Osteoblast (primary cell): Measurements from ENCODE around the gene ZNHIT2. TPM values are rescaled to one million over a fixed set of nuclear protein-coding genes. Genes with fewer than 3 reads are reported as not detected.
A peak's percentile ranks its signal among the peaks of the same experiment; 100 is the strongest.

Experiments used
- DNase-seq: peaks from one replicate; pipeline ENCODE4 v3.0.0; 2011; ENCODE audit warnings: low spot score, mixed read lengths; ENCODE audit not compliant: insufficient read length; ENCODE audit errors: missing footprints
- H2AFZ ChIP-seq: 2 replicates; pipeline ENCODE4 v1.6.0; 2011; ENCODE audit warnings: mild to moderate bottlenecking, low read length
- H3K27ac ChIP-seq: 2 replicates; pipeline ENCODE4 v1.5.1; 2011; ENCODE audit warnings: mild to moderate bottlenecking, low read depth, low read length, moderate library complexity
- H3K27me3 ChIP-seq: 2 replicates; pipeline ENCODE4 v1.6.0; 2012; ENCODE audit warnings: mild to moderate bottlenecking, control low read depth, inconsistent platforms, low read length, moderate library complexity; ENCODE audit not compliant: insufficient read depth
- H3K36me3 ChIP-seq: 2 replicates; pipeline ENCODE4 v1.5.1; 2011; ENCODE audit warnings: mild to moderate bottlenecking, low read length, control low read depth, moderate library complexity; ENCODE audit not compliant: insufficient read depth
- H3K4me1 ChIP-seq: 2 replicates; pipeline ENCODE4 v1.5.1; 2011; ENCODE audit warnings: mild to moderate bottlenecking, low read length, control low read depth, moderate library complexity; ENCODE audit not compliant: insufficient read depth
- H3K4me2 ChIP-seq: 2 replicates; pipeline ENCODE4 v1.6.0; 2011; ENCODE audit warnings: mild to moderate bottlenecking, low read length; ENCODE audit not compliant: insufficient read depth
- H3K4me3 ChIP-seq: fragments of 200-600 bp; sonication (generic); 3 replicates; pipeline ENCODE4 v1.5.1; 2012; ENCODE audit warnings: mild to moderate bottlenecking, low read length, inconsistent platforms; ENCODE audit not compliant: insufficient read depth
- H3K79me2 ChIP-seq: 2 replicates; pipeline ENCODE4 v1.6.0; 2012; ENCODE audit warnings: mild to moderate bottlenecking, low read length, control low read depth, inconsistent platforms; ENCODE audit not compliant: insufficient read depth
- H3K9me3 ChIP-seq: 2 replicates; pipeline ENCODE4 v1.5.1; 2011; ENCODE audit warnings: low read depth, low read length, control low read depth
- H4K20me1 ChIP-seq: 2 replicates; pipeline ENCODE4 v1.6.0; 2012; ENCODE audit warnings: mild to moderate bottlenecking, low read length, control low read depth; ENCODE audit not compliant: insufficient read depth
- total RNA-seq: library from RNA; depleted of rRNA; stranded (reverse); fragments of >200 nt; gene quantifications from 2 replicates; pipeline ENCODE4 v1.2.3, GENCODE V29; 2012
- TF ChIP-seq, protein P1 (sequence below): IDR thresholded peaks from 2 replicates; pipeline ENCODE4 v1.5.1; 2011; ENCODE audit warnings: mild to moderate bottlenecking, low read depth, low read length, moderate library complexity; ENCODE audit errors: extremely low read depth

The ZNHIT2 gene
- total RNA-seq, 1 donor, result 12.3 TPM

- TF ChIP-seq, protein P1, sequence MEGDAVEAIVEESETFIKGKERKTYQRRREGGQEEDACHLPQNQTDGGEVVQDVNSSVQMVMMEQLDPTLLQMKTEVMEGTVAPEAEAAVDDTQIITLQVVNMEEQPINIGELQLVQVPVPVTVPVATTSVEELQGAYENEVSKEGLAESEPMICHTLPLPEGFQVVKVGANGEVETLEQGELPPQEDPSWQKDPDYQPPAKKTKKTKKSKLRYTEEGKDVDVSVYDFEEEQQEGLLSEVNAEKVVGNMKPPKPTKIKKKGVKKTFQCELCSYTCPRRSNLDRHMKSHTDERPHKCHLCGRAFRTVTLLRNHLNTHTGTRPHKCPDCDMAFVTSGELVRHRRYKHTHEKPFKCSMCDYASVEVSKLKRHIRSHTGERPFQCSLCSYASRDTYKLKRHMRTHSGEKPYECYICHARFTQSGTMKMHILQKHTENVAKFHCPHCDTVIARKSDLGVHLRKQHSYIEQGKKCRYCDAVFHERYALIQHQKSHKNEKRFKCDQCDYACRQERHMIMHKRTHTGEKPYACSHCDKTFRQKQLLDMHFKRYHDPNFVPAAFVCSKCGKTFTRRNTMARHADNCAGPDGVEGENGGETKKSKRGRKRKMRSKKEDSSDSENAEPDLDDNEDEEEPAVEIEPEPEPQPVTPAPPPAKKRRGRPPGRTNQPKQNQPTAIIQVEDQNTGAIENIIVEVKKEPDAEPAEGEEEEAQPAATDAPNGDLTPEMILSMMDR, result no peak
- peaks cover 10% of the 10 kb centered on the region for H3K36me3 ChIP-seq
- no peaks in the 10 kb centered on the region for H3K27me3 ChIP-seq
- H3K27ac ChIP-seq, result no peak within 1 kb of the TSS
- H3K4me2 ChIP-seq, result peak within 1 kb of the TSS; percentile 92
- H2AFZ ChIP-seq, result peak within 1 kb of the TSS; percentile 27
- peaks cover 22% of the 10 kb centered on the region for H4K20me1 ChIP-seq
- peak within 1 kb of the TSS; percentile 67 for H3K4me3 ChIP-seq
- peak; percentile 100 for DNase-seq
- peaks cover 23% of the 10 kb centered on the region for H3K4me1 ChIP-seq
- peaks cover 19% of the 10 kb centered on the region for H3K79me2 ChIP-seq
- H3K9me3 ChIP-seq, result no peaks in the 10 kb centered on the region
These were observed 5.6 kb downstream of the ZNHIT2 start, which contains the start of gene TM7SF2 for GRCh38 chr11:65111744-65112545. TM7SF2 (plus strand) TSS chr11:65111872; CDS start chr11:65112016, 144 bp downstream.

GRCh38 chr11:65111159-65111743 lies 6.2 kb downstream of the ZNHIT2 start:
- DNase-seq, result no peak
- H3K9me3 ChIP-seq, result no peaks in the 10 kb centered on the region
- peak overlapping the region; percentile 92 for H3K4me2 ChIP-seq
- TF ChIP-seq, protein P1, result no peak
- peaks cover 18% of the 10 kb centered on the region for H3K4me1 ChIP-seq
- peaks cover 11% of the 10 kb centered on the region for H3K36me3 ChIP-seq
- H3K79me2 ChIP-seq, result peaks cover 14% of the 10 kb centered on the region
- H2AFZ ChIP-seq, result no peak overlapping the region
- no peak overlapping the region for H3K27ac ChIP-seq
- H3K4me3 ChIP-seq, result peak overlapping the region; percentile 67
- peaks cover 18% of the 10 kb centered on the region for H4K20me1 ChIP-seq
- no peaks in the 10 kb centered on the region for H3K27me3 ChIP-seq

- Histone ChIP-seq H3K36me3 (peaks cover 3% of the 10 kb centered on the region), H4K20me1 (peaks cover 15% of the 10 kb centered on the region), H3K79me2 (peaks cover 9% of the 10 kb centered on the region), H3K9me3 (no peaks in the 10 kb centered on the region), H3K4me1 (peaks cover 14% of the 10 kb centered on the region), H3K4me2 (peak overlapping the region; percentile 42), H3K27me3 (no peaks in the 10 kb centered on the region), H3K4me3 (peak overlapping the region; percentile 30), H2AFZ (peak overlapping the region; percentile 6), H3K27ac (no peak overlapping the region)
- peak; percentile 99 for DNase-seq
- TF ChIP-seq, protein P1, result peak; percentile 96
These were observed 7.1 kb downstream of the ZNHIT2 start for GRCh38 chr11:65110354-65110861.
